Measurements from ENCODE around the gene EDEM3.

Gene EDEM3

GRCh38 chr1:184669391-184669790 is 85.3 kb downstream of the EDEM3 start:
- H3K9ac ChIP-seq (ENCODE audit: low read depth, low read length, poor library complexity, severe bottlenecking): no peak overlapping the region

DNA sequence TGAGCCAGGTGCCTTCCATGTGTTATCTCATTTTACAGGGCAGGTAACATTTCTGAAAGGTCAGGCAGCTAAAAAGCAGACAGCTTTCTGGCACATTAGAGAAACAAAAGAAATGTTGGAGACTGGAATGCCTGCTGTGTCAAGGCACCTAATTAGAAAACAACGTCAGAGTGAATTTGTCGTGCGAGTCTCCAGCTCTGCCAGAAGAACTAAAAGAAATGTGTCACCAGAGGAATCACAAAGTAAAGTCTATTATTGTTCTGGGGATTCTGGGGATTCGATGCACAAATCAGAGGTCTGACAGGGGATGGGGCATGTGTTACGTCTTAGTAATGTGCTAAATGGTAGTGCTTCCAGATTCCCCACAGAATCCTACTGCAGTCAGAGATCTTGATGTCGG is 89.3 kb downstream of the EDEM3 start:
- Histone ChIP-seq H4K20me1 (ENCODE audit: insufficient read depth, low read length, poor library complexity, severe bottlenecking) (no peaks in the 10 kb centered on the region), H3K9ac (ENCODE audit: low read depth, low read length, poor library complexity, severe bottlenecking) (no peak overlapping the region), H3K9me2 (replicated peaks; ENCODE audit: low read depth, low read length) (no peaks in the 10 kb centered on the region), H3K4me2 (ENCODE audit: low read depth, low read length, poor library complexity, severe bottlenecking) (no peak overlapping the region), H3K79me2 (ENCODE audit: insufficient read depth, low read length) (no peaks in the 10 kb centered on the region), H3K4me1 (ENCODE audit: insufficient read depth, low read length, poor library complexity, severe bottlenecking) (peaks cover 11% of the 10 kb centered on the region), H3K27me3 (ENCODE audit: insufficient read depth, low read length, poor library complexity, severe bottlenecking) (no peaks in the 10 kb centered on the region), H2AFZ (ENCODE audit: low read length) (no peak overlapping the region), H3F3A (ENCODE audit: low read depth) (no peaks in the 10 kb centered on the region), H3K36me3 (ENCODE audit: insufficient read depth, low read length) (no peaks in the 10 kb centered on the region), H3K9me3 (ENCODE audit: insufficient read depth, low read depth, low read length) (no peaks in the 10 kb centered on the region), H3K4me3 (ENCODE audit: low read length, poor library complexity, severe bottlenecking) (no peak overlapping the region)
- no peak for TF ChIP-seq CTCF (conservative IDR thresholded peaks at IDR 0.05; ENCODE audit: low read length)
- no peak for TF ChIP-seq EZH2phosphoT487 (IDR thresholded peaks at IDR 0.05; ENCODE audit: borderline replicate concordance)

More at GRCh38 chr1:184669391-184669790, 85.3 kb downstream of the EDEM3 start:
- TF ChIP-seq CTCF (conservative IDR thresholded peaks at IDR 0.05; ENCODE audit: low read length): no peak
- TF ChIP-seq EZH2phosphoT487 (IDR thresholded peaks at IDR 0.05; ENCODE audit: borderline replicate concordance): no peak
- no peaks in the 10 kb centered on the region for H3K79me2 ChIP-seq (ENCODE audit: insufficient read depth, low read length)
- H3K4me3 ChIP-seq (ENCODE audit: low read length, poor library complexity, severe bottlenecking): no peak overlapping the region
- H4K20me1 ChIP-seq (ENCODE audit: insufficient read depth, low read length, poor library complexity, severe bottlenecking): no peaks in the 10 kb centered on the region
- no peaks in the 10 kb centered on the region for H3K9me3 ChIP-seq (ENCODE audit: insufficient read depth, low read depth, low read length)
- H3K36me3 ChIP-seq (ENCODE audit: insufficient read depth, low read length): no peaks in the 10 kb centered on the region
- no peaks in the 10 kb centered on the region for H3F3A ChIP-seq (ENCODE audit: low read depth)
- H3K4me2 ChIP-seq (ENCODE audit: low read depth, low read length, poor library complexity, severe bottlenecking): no peak overlapping the region
- H3K4me1 ChIP-seq (ENCODE audit: insufficient read depth, low read length, poor library complexity, severe bottlenecking): no peaks in the 10 kb centered on the region
- no peaks in the 10 kb centered on the region for H3K9me2 ChIP-seq (replicated peaks; ENCODE audit: low read depth, low read length)
- no peak overlapping the region for H2AFZ ChIP-seq (ENCODE audit: low read length)
- H3K27me3 ChIP-seq (ENCODE audit: insufficient read depth, low read length, poor library complexity, severe bottlenecking): no peaks in the 10 kb centered on the region

DNA sequence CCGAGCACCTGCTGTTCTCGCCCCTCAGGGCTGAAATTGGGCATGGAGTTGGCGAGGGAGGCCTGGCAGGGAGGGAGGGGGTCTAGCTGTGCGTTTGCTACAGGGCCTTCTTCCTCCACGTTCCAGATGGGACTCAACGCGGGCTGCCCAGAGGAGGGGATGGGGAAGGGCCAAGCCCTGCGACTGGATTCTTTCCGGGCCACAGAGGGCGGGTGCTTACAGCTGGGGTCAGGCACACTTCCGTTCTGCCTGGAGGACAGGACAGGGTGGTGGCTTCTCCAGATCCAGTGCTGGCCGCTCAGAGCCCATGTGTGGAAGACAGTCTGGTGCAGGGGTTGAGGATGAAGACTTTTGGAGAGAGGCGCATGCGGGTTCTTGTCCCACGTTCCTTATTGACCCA is 90.0 kb downstream of the EDEM3 start:
- H3F3A ChIP-seq (ENCODE audit: low read depth): no peaks in the 10 kb centered on the region
- H3K9me3 ChIP-seq (ENCODE audit: insufficient read depth, low read depth, low read length): no peaks in the 10 kb centered on the region
- no peak overlapping the region for H3K4me2 ChIP-seq (ENCODE audit: low read depth, low read length, poor library complexity, severe bottlenecking)
- no peaks in the 10 kb centered on the region for H3K36me3 ChIP-seq (ENCODE audit: insufficient read depth, low read length)
- H4K20me1 ChIP-seq (ENCODE audit: insufficient read depth, low read length, poor library complexity, severe bottlenecking): no peaks in the 10 kb centered on the region
- TF ChIP-seq CTCF (conservative IDR thresholded peaks at IDR 0.05; ENCODE audit: low read length) (no peak), EZH2phosphoT487 (IDR thresholded peaks at IDR 0.05; ENCODE audit: borderline replicate concordance) (no peak)
- no peaks in the 10 kb centered on the region for H3K27me3 ChIP-seq (ENCODE audit: insufficient read depth, low read length, poor library complexity, severe bottlenecking)
- H3K4me3 ChIP-seq (ENCODE audit: low read length, poor library complexity, severe bottlenecking): no peak overlapping the region
- peaks cover 11% of the 10 kb centered on the region for H3K4me1 ChIP-seq (ENCODE audit: insufficient read depth, low read length, poor library complexity, severe bottlenecking)
- H3K79me2 ChIP-seq (ENCODE audit: insufficient read depth, low read length): no peaks in the 10 kb centered on the region
- no peak overlapping the region for H3K9ac ChIP-seq (ENCODE audit: low read depth, low read length, poor library complexity, severe bottlenecking)
- H3K9me2 ChIP-seq (replicated peaks; ENCODE audit: low read depth, low read length): no peaks in the 10 kb centered on the region
- H2AFZ ChIP-seq (ENCODE audit: low read length): no peak overlapping the region

Data from Loucy (cell line).